Dedifferentiated amniotic fluid mesenchymal stem cell (primary cell): ENCODE results near the gene MT1E.
"Not testable (repeated sequence)": the region's sequence is repeated elsewhere in the genome, so short reads cannot be mapped to it uniquely, and the experiment has no call there.

ENCODE experiments used
- DNase-seq: peaks from one replicate; pipeline ENCODE4 v3.0.0-alpha.2; 2016; ENCODE audit errors: extremely low spot score

MT1E gene

GRCh38 chr16:56672171-56672570, 46.6 kb downstream of the MT1E start:
- DNase-seq = not testable (repeated sequence)

- no peak for DNase-seq
Measured at GRCh38 chr16:56672761-56673536, 47.4 kb downstream of the MT1E start.

GRCh38 chr16:56673921-56674320, 48.3 kb downstream of the MT1E start:
- no peak for DNase-seq

- not testable (repeated sequence) for DNase-seq
Measured at GRCh38 chr16:56674570-56674969, 49.0 kb downstream of the MT1E start.

GRCh38 chr16:56675685-56676210, 50.2 kb downstream of the MT1E start:
- no peak for DNase-seq
